GM12878 (cell line): ENCODE measurements around the gene IL34. TPM values are rescaled to one million over a fixed set of nuclear protein-coding genes. Genes with fewer than 3 reads are reported as not detected.

ENCODE experiments used
- ATAC-seq: fragments of 200-7000 bp; cut with Tn5 transposase; 3 replicates; pipeline ENCODE4 v1.9.1; 2020; ENCODE audit warnings: mild to moderate bottlenecking, moderate library complexity
- BruUV-seq: library from RNA; stranded (reverse); fragments of 400-500 nt; replicated peaks from 2 replicates; lab custom pipeline; 2021; lab: Mats Ljungman, UMichigan
- CTCF ChIA-PET: fragments of 300-600 bp; sonication (Branson Sonifier 250); formaldehyde crosslinking; extraction: SDS; loops from one replicate; lab custom pipeline; 2021; ENCODE audit warnings: inconsistent platforms; lab: Yijun Ruan, JAX
- POLR2A ChIA-PET: fragments of 350-600 bp; formaldehyde crosslinking; extraction: SDS; loops from one replicate; lab custom pipeline; 2021; ENCODE audit warnings: inconsistent platforms; lab: Charles Lee
- RAD21 ChIA-PET: fragments of 300-600 bp; sonication (Branson Sonifier 250); formaldehyde crosslinking; loops from one replicate; lab custom pipeline; 2023; ENCODE audit warnings: antibody characterized with exemption; ENCODE audit not compliant: unreplicated experiment; lab: Charles Lee
- SMC1A ChIA-PET: fragments of 300-600 bp; sonication (Branson Sonifier 250); formaldehyde crosslinking; loops from one replicate; lab custom pipeline; 2023; ENCODE audit not compliant: unreplicated experiment, uncharacterized antibody; lab: Charles Lee
- DNase-seq: peaks from one replicate; pipeline ENCODE4 v3.0.0-alpha.2; 2011; ENCODE audit warnings: low read depth, low spot score
- FAIRE-seq: peaks from 3 replicates; lab custom pipeline; 2011; peaks lifted over from hg19 to GRCh38; lab: Jason Lieb, UNC
- H2AFZ ChIP-seq: 2 replicates; pipeline ENCODE4 v1.6.0; 2011; ENCODE audit warnings: low read depth, low read length, control low read depth; ENCODE audit not compliant: control insufficient read depth
- H3K27ac ChIP-seq: 2 replicates; pipeline ENCODE4 v1.5.1; 2011; ENCODE audit warnings: control low read depth; ENCODE audit not compliant: control insufficient read depth, insufficient read depth
- H3K27me3 ChIP-seq, 2 experiments: replicated peaks in 1 of 2; 2 replicates each; pipeline versions ENCODE4 v1.6.0 to v1.6.1; 2011; ENCODE audit warnings: low read length in 1 of 2; ENCODE audit not compliant: control insufficient read depth in 2 of 2, insufficient read depth in 2 of 2
- H3K36me3 ChIP-seq, 2 experiments: 2 replicates each; pipeline ENCODE4 v1.5.1; 2011; ENCODE audit warnings: low read length in 1 of 2; ENCODE audit not compliant: control insufficient read depth in 2 of 2, insufficient read depth in 2 of 2
- H3K4me1 ChIP-seq: 2 replicates; pipeline ENCODE4 v1.6.1; 2011; ENCODE audit warnings: mild to moderate bottlenecking, low read length, moderate library complexity, mixed read lengths; ENCODE audit not compliant: control insufficient read depth, insufficient read depth
- H3K4me2 ChIP-seq: 2 replicates; pipeline ENCODE4 v1.6.0; 2011; ENCODE audit warnings: control low read depth; ENCODE audit not compliant: control insufficient read depth, insufficient read depth
- H3K4me3 ChIP-seq: fragments of 200-600 bp; sonication (generic); 2 replicates; pipeline ENCODE4 v1.5.1; 2016
- H3K79me2 ChIP-seq: 2 replicates; pipeline ENCODE4 v1.6.0; 2011; ENCODE audit warnings: low read length; ENCODE audit not compliant: control insufficient read depth, insufficient read depth
- H3K9ac ChIP-seq: 2 replicates; pipeline ENCODE4 v1.8.0; 2011; ENCODE audit warnings: low read length, control low read depth, mixed read lengths; ENCODE audit not compliant: control insufficient read depth, insufficient read depth
- H3K9me3 ChIP-seq: replicated peaks from 3 replicates; pipeline ENCODE4 v1.5.1; 2011; ENCODE audit warnings: mild to moderate bottlenecking, low read length; ENCODE audit not compliant: control insufficient read depth, insufficient read depth
- H4K20me1 ChIP-seq: 2 replicates; pipeline ENCODE4 v1.6.0; 2011; ENCODE audit not compliant: control insufficient read depth, insufficient read depth
- SMC3 ChIP-seq: IDR thresholded peaks from 2 replicates; pipeline ENCODE4 v1.6.1; 2011; ENCODE audit warnings: low read length, improper control_type of control experiment, borderline replicate concordance
- SUPT20H ChIP-seq: IDR thresholded peaks from 2 replicates; pipeline ENCODE4 v1.6.1; 2011; ENCODE audit warnings: low read depth, mild to moderate bottlenecking, low read length, moderate library complexity, borderline replicate concordance; ENCODE audit not compliant: control insufficient read depth
- WGBS: methylation state at CpG from one replicate; pipeline ENCODE4 v1.1.6; 2016; ENCODE audit warnings: low lambda C conversion rate; ENCODE audit not compliant: insufficient replicate concordance, insufficient coverage; ENCODE audit errors: missing lambda C conversion rate; 5-methylcytosine and 5-hydroxymethylcytosine counted together
- in situ Hi-C: fragments of 300-500 bp; cut with MboI; formaldehyde crosslinking; loops from 9 replicates; pipeline ENCODE4 v1.14.3; 2018; ENCODE audit warnings: mixed read lengths
- intact Hi-C: fragments of 100-400 bp; cut with micrococcal nuclease; formaldehyde crosslinking; loops from one replicate; pipeline ENCODE4 v1.14.2; 2022; ENCODE audit not compliant: unreplicated experiment
- polyA plus RNA-seq, 11 experiments: library from polyadenylated mRNA; depleted of rRNA in 4 of 11; unstranded in 6 of 11; stranded (reverse) in 5 of 11; fragments of >200 nt; fragmentation: Nextera tagmentation in 4 of 11; fragmentation: Illumina TruSeq in 1 of 11; extraction: Ambion mirVana in 4 of 11; extraction: Trizol in 1 of 11; gene quantifications; 1 replicate in 1 of 11; 2 replicates in 10 of 11; pipeline versions ENCODE4 v1.2.1 to v1.2.3, GENCODE V29; 2011 to 2016; ENCODE audit warnings: inconsistent platforms in 2 of 11, missing spikeins in 2 of 11, low read depth in 1 of 11
- total RNA-seq, 4 experiments: library from RNA; depleted of rRNA in 3 of 4; stranded (reverse); fragments of >200 nt in 3 of 4; fragmentation: Illumina TruSeq in 1 of 4; extraction: Trizol in 1 of 4; gene quantifications; 2 replicates each; pipeline versions ENCODE4 v1.2.1 to v1.2.3, GENCODE V29; 2013 to 2021
- TF ChIP-seq, protein P1 (sequence below): IDR thresholded peaks from 2 replicates; pipeline ENCODE4 v1.6.1; 2012; ENCODE audit warnings: improper control_type of control experiment, low read depth, low read length; ENCODE audit not compliant: insufficient replicate concordance

IL34 gene
- total and polyA plus RNA-seq, 10 of the 15 experiments (the other 5 are each of a cell fraction or from before 2014, with no cell fraction given) = 0.27 to 0.40 TPM; not detected in 8

DNA sequence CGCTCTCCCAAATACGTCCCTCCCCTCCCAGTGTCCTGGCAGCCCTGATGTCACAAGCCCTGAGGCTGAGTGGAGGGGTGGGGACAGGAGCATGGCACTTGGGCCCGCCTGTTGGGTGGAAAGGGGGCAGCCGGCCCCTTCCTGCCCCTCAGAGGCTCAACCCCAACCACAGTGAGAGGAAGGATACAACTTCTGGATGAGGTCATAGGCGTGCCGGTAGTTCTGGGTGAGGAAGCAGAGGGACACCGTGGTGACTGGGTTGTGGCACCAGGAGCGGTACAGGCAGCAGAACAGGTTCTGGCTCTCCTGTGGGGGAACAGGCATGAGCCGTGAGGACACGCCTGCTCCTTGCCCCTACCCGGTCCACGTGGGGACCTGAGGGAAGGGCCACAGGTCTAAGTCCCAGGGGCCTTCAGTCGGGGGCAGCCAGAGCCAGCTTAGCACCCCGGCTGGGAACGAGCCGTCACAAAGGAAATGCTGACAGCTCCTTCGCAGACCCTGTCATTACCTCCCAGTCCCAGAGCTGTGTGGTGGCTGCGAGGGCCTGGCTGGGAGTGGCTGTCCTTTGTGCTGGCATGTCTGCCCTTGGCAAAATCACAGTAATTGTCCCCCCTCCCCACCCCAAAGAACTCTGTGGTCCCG is 50.7 kb downstream of the IL34 start:
- CTCF ChIA-PET = interaction anchor here (0.7 kb wide), 1 partner anchor 43 kb away, joined by 3 read pairs; no protein-coding TSS in a partner anchor
- WGBS = 72% methylated on average over 19 of the region's 19 CpGs
- DNase-seq (no peak), ATAC-seq (no peak)
- H3K4me3 ChIP-seq = no peak overlapping the region
- no peaks in the 10 kb centered on the region for H3K4me1 ChIP-seq
- no peaks in the 10 kb centered on the region for H3K79me2 ChIP-seq
- BruUV-seq = no TSS peak
- TF ChIP-seq SUPT20H (no peak), SMC3 (no peak)
- TF ChIP-seq, protein P1, sequence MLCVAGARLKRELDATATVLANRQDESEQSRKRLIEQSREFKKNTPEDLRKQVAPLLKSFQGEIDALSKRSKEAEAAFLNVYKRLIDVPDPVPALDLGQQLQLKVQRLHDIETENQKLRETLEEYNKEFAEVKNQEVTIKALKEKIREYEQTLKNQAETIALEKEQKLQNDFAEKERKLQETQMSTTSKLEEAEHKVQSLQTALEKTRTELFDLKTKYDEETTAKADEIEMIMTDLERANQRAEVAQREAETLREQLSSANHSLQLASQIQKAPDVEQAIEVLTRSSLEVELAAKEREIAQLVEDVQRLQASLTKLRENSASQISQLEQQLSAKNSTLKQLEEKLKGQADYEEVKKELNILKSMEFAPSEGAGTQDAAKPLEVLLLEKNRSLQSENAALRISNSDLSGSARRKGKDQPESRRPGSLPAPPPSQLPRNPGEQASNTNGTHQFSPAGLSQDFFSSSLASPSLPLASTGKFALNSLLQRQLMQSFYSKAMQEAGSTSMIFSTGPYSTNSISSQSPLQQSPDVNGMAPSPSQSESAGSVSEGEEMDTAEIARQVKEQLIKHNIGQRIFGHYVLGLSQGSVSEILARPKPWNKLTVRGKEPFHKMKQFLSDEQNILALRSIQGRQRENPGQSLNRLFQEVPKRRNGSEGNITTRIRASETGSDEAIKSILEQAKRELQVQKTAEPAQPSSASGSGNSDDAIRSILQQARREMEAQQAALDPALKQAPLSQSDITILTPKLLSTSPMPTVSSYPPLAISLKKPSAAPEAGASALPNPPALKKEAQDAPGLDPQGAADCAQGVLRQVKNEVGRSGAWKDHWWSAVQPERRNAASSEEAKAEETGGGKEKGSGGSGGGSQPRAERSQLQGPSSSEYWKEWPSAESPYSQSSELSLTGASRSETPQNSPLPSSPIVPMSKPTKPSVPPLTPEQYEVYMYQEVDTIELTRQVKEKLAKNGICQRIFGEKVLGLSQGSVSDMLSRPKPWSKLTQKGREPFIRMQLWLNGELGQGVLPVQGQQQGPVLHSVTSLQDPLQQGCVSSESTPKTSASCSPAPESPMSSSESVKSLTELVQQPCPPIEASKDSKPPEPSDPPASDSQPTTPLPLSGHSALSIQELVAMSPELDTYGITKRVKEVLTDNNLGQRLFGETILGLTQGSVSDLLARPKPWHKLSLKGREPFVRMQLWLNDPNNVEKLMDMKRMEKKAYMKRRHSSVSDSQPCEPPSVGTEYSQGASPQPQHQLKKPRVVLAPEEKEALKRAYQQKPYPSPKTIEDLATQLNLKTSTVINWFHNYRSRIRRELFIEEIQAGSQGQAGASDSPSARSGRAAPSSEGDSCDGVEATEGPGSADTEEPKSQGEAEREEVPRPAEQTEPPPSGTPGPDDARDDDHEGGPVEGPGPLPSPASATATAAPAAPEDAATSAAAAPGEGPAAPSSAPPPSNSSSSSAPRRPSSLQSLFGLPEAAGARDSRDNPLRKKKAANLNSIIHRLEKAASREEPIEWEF = no peak
- TF ChIP-seq, all 136 proteins: peak for 0
- H3K27me3 ChIP-seq = no peaks in the 10 kb centered on the region
- H3K9ac ChIP-seq = no peak overlapping the region
- ChIA-PET POLR2A (no interaction called here), RAD21 (no interaction called here), SMC1A (no interaction called here)
- no peaks in the 10 kb centered on the region for H4K20me1 ChIP-seq
- no peaks in the 10 kb centered on the region for H3K9me3 ChIP-seq
- H2AFZ ChIP-seq = no peak overlapping the region
- H3K27ac ChIP-seq = no peak overlapping the region
- no peak overlapping the region for H3K4me2 ChIP-seq
- intact Hi-C loops (no loop called here), in situ Hi-C loops (no loop called here)
- no peak for FAIRE-seq
- peaks cover 0 to 2% of the 10 kb centered on the region in 2 experiments; a peak in 3 of 4 replicates for H3K36me3 ChIP-seq
